ENCODE results near the gene ADAMTS19. TPM values are rescaled to one million over a fixed set of nuclear protein-coding genes. Genes with fewer than 3 reads are reported as not detected.
"Not testable (repeated sequence)": the region's sequence is repeated elsewhere in the genome, so short reads cannot be mapped to it uniquely, and the experiment has no call there.

Gene ADAMTS19
- total RNA-seq, 2 experiments from 2014 or later, result not detected

GRCh38 chr5:129637501-129637900 lies 177.4 kb downstream of the ADAMTS19 start:
- POLR2A ChIA-PET; ATAC-seq (ENCODE audit: low read depth); H3K4me1 Mint-ChIP-seq; H3K36me3 Mint-ChIP-seq; H3K4me3 Mint-ChIP-seq; H3K9me3 Mint-ChIP-seq; H3K27ac Mint-ChIP-seq; H3K27me3 Mint-ChIP-seq; DNase-seq: not testable (repeated sequence)

- POLR2A ChIA-PET, result no interaction called here
- Mint-ChIP-seq H3K9me3 (no peaks in the 10 kb centered on the region), H3K27ac (no peak overlapping the region), H3K27me3 (no peaks in the 10 kb centered on the region), H3K4me3 (no peak overlapping the region), H3K36me3 (no peaks in the 10 kb centered on the region), H3K4me1 (no peaks in the 10 kb centered on the region)
- ATAC-seq (ENCODE audit: low read depth) (no peak), DNase-seq (no peak)
Measured at GRCh38 chr5:129639331-129639730, 179.2 kb downstream of the ADAMTS19 start.

- Mint-ChIP-seq H3K4me1 (no peaks in the 10 kb centered on the region), H3K9me3 (no peaks in the 10 kb centered on the region), H3K27me3 (no peaks in the 10 kb centered on the region), H3K36me3 (no peaks in the 10 kb centered on the region), H3K27ac (no peak overlapping the region), H3K4me3 (no peak overlapping the region)
- ATAC-seq (ENCODE audit: low read depth) (no peak), DNase-seq (no peak)
- POLR2A ChIA-PET, result no interaction called here
Measured at GRCh38 chr5:129652349-129653056, 192.4 kb downstream of the ADAMTS19 start.

- ATAC-seq (ENCODE audit: low read depth) (no peak), DNase-seq (no peak)
- no peaks in the 10 kb centered on the region for H3K9me3 Mint-ChIP-seq
- no peak overlapping the region for H3K27ac Mint-ChIP-seq
- no peaks in the 10 kb centered on the region for H3K36me3 Mint-ChIP-seq
- POLR2A ChIA-PET, result no interaction called here
- H3K4me1 Mint-ChIP-seq, result no peaks in the 10 kb centered on the region
- no peak overlapping the region for H3K4me3 Mint-ChIP-seq
- H3K27me3 Mint-ChIP-seq, result no peaks in the 10 kb centered on the region
Measured at GRCh38 chr5:129653057-129653375, 192.9 kb downstream of the ADAMTS19 start.

GRCh38 chr5:129653442-129653841 lies 193.3 kb downstream of the ADAMTS19 start:
- no peaks in the 10 kb centered on the region for H3K4me1 Mint-ChIP-seq
- DNase-seq, result no peak
- no peak overlapping the region for H3K4me3 Mint-ChIP-seq
- no peak overlapping the region for H3K27ac Mint-ChIP-seq
- H3K36me3 Mint-ChIP-seq, result no peaks in the 10 kb centered on the region
- POLR2A ChIA-PET, result no interaction called here
- H3K9me3 Mint-ChIP-seq, result no peaks in the 10 kb centered on the region
- no peak for ATAC-seq (ENCODE audit: low read depth)
- H3K27me3 Mint-ChIP-seq, result no peaks in the 10 kb centered on the region

- Mint-ChIP-seq H3K27me3 (no peaks in the 10 kb centered on the region), H3K4me3 (no peak overlapping the region), H3K36me3 (no peaks in the 10 kb centered on the region), H3K4me1 (no peaks in the 10 kb centered on the region), H3K9me3 (no peaks in the 10 kb centered on the region), H3K27ac (no peak overlapping the region)
- POLR2A ChIA-PET, result no interaction called here
- DNase-seq, result no peak
- no peak for ATAC-seq (ENCODE audit: low read depth)
Measured at GRCh38 chr5:129656952-129657351, 196.9 kb downstream of the ADAMTS19 start.

GRCh38 chr5:129658801-129659200 lies 198.7 kb downstream of the ADAMTS19 start:
- Mint-ChIP-seq H3K4me3 (no peak overlapping the region), H3K4me1 (no peaks in the 10 kb centered on the region), H3K27me3 (no peaks in the 10 kb centered on the region), H3K36me3 (no peaks in the 10 kb centered on the region), H3K27ac (no peak overlapping the region), H3K9me3 (no peaks in the 10 kb centered on the region)
- no peak for DNase-seq
- ATAC-seq (ENCODE audit: low read depth), result no peak
- POLR2A ChIA-PET, result no interaction called here

- Mint-ChIP-seq H3K36me3 (no peaks in the 10 kb centered on the region), H3K4me3 (no peak overlapping the region), H3K27ac (no peak overlapping the region), H3K27me3 (no peaks in the 10 kb centered on the region), H3K4me1 (no peaks in the 10 kb centered on the region), H3K9me3 (no peaks in the 10 kb centered on the region)
- ATAC-seq (ENCODE audit: low read depth) (no peak), DNase-seq (no peak)
- POLR2A ChIA-PET, result no interaction called here
Measured at GRCh38 chr5:129661366-129662035, 201.4 kb downstream of the ADAMTS19 start.

- no peaks in the 10 kb centered on the region for H3K27me3 Mint-ChIP-seq
Measured at GRCh38 chr5:129664336-129664937, 204.3 kb downstream of the ADAMTS19 start.

GRCh38 chr5:129670957-129671500 lies 210.9 kb downstream of the ADAMTS19 start:
- no peaks in the 10 kb centered on the region for H3K36me3 Mint-ChIP-seq
- DNase-seq (no peak), ATAC-seq (ENCODE audit: low read depth) (no peak)
- H3K27me3 Mint-ChIP-seq, result no peaks in the 10 kb centered on the region
- no peak overlapping the region for H3K4me3 Mint-ChIP-seq
- H3K27ac Mint-ChIP-seq, result no peak overlapping the region
- POLR2A ChIA-PET, result no interaction called here
- H3K9me3 Mint-ChIP-seq, result peaks cover 2% of the 10 kb centered on the region
- no peaks in the 10 kb centered on the region for H3K4me1 Mint-ChIP-seq

More at GRCh38 chr5:129664336-129664937, 204.3 kb downstream of the ADAMTS19 start:
- no peak overlapping the region for H3K4me3 Mint-ChIP-seq
- DNase-seq, result no peak
- POLR2A ChIA-PET, result no interaction called here
- no peaks in the 10 kb centered on the region for H3K4me1 Mint-ChIP-seq
- H3K9me3 Mint-ChIP-seq, result peaks cover 2% of the 10 kb centered on the region
- no peaks in the 10 kb centered on the region for H3K36me3 Mint-ChIP-seq
- H3K27ac Mint-ChIP-seq, result no peak overlapping the region
- no peak for ATAC-seq (ENCODE audit: low read depth)

- H3K9me3 Mint-ChIP-seq, result peaks cover 2% of the 10 kb centered on the region
- H3K27ac Mint-ChIP-seq, result no peak overlapping the region
- H3K4me1 Mint-ChIP-seq, result no peaks in the 10 kb centered on the region
- no peak for ATAC-seq (ENCODE audit: low read depth)
- DNase-seq, result no peak
- no peaks in the 10 kb centered on the region for H3K27me3 Mint-ChIP-seq
- no peak overlapping the region for H3K4me3 Mint-ChIP-seq
- no peaks in the 10 kb centered on the region for H3K36me3 Mint-ChIP-seq
- POLR2A ChIA-PET, result no interaction called here
Measured at GRCh38 chr5:129672006-129672405, 211.9 kb downstream of the ADAMTS19 start.

- H3K4me1 Mint-ChIP-seq, result no peaks in the 10 kb centered on the region
Measured at GRCh38 chr5:129679671-129680070, 219.6 kb downstream of the ADAMTS19 start.

GRCh38 chr5:129687941-129688340 lies 227.8 kb downstream of the ADAMTS19 start:
- POLR2A ChIA-PET, result no interaction called here
- H3K36me3 Mint-ChIP-seq, result no peaks in the 10 kb centered on the region
- no peaks in the 10 kb centered on the region for H3K27me3 Mint-ChIP-seq
- no peak overlapping the region for H3K4me3 Mint-ChIP-seq
- no peak overlapping the region for H3K27ac Mint-ChIP-seq
- H3K9me3 Mint-ChIP-seq, result no peaks in the 10 kb centered on the region
- no peaks in the 10 kb centered on the region for H3K4me1 Mint-ChIP-seq
- DNase-seq, result no peak
- ATAC-seq (ENCODE audit: low read depth), result no peak

More at GRCh38 chr5:129679671-129680070, 219.6 kb downstream of the ADAMTS19 start:
- peaks cover 2% of the 10 kb centered on the region for H3K9me3 Mint-ChIP-seq
- DNase-seq (no peak), ATAC-seq (ENCODE audit: low read depth) (no peak)
- H3K27me3 Mint-ChIP-seq, result no peaks in the 10 kb centered on the region
- POLR2A ChIA-PET, result no interaction called here
- no peak overlapping the region for H3K27ac Mint-ChIP-seq
- no peaks in the 10 kb centered on the region for H3K36me3 Mint-ChIP-seq
- H3K4me3 Mint-ChIP-seq, result no peak overlapping the region

- no peak for ATAC-seq (ENCODE audit: low read depth)
- POLR2A ChIA-PET, result no interaction called here
- Mint-ChIP-seq H3K4me3 (no peak overlapping the region), H3K27me3 (no peaks in the 10 kb centered on the region), H3K4me1 (no peaks in the 10 kb centered on the region), H3K27ac (no peak overlapping the region), H3K9me3 (no peaks in the 10 kb centered on the region), H3K36me3 (no peaks in the 10 kb centered on the region)
- no peak for DNase-seq
Measured at GRCh38 chr5:129689045-129689444, 228.9 kb downstream of the ADAMTS19 start.

Measured in activated naive CD8-positive, alpha-beta T cell treated with anti-CD3 and anti-CD28 coated beads, Interleukin-2, amount 10 ng/mL, durations not matched to agents 7 days and 5 days (primary cell).